ENCODE measurements around the gene DPF3. TPM values are rescaled to one million over a fixed set of nuclear protein-coding genes. Genes with fewer than 3 reads are reported as not detected.

DPF3 gene
- total RNA-seq, 6 experiments from 2014 or later = 4.1 to 6.6 (median 5.4) TPM

GRCh38 chr14:72774894-72775620, 118.8 kb downstream of the DPF3 start:
- no peak for TF ChIP-seq CTCF (IDR thresholded peaks at IDR 0.05)
- Mint-ChIP-seq H3K36me3 (ENCODE audit: low read depth) (peaks cover 19% of the 10 kb centered on the region), H3K27ac (no peak overlapping the region), H3K4me3 (no peak overlapping the region), H3K4me1 (ENCODE audit: low read depth) (peaks cover 22% of the 10 kb centered on the region), H3K9me3 (no peaks in the 10 kb centered on the region), H3K27me3 (ENCODE audit: insufficient read depth) (peaks cover under 1% of the 10 kb centered on the region)
- DNase-seq = no peak

GRCh38 chr14:72774141-72774540, 119.8 kb downstream of the DPF3 start:
- H3K27ac Mint-ChIP-seq = peak overlapping the region; percentile 17; the same call in 1 of the 2 replicates
- H3K4me1 Mint-ChIP-seq (ENCODE audit: low read depth) = peaks cover 17% of the 10 kb centered on the region
- H3K36me3 Mint-ChIP-seq (ENCODE audit: low read depth) = peaks cover 17% of the 10 kb centered on the region
- no peaks in the 10 kb centered on the region for H3K9me3 Mint-ChIP-seq
- TF ChIP-seq CTCF (IDR thresholded peaks at IDR 0.05) = no peak
- no peak for DNase-seq
- no peaks in the 10 kb centered on the region; the same call in 1 of the 2 replicates for H3K27me3 Mint-ChIP-seq (ENCODE audit: insufficient read depth)
- no peak overlapping the region for H3K4me3 Mint-ChIP-seq

- H3K27ac Mint-ChIP-seq = no peak overlapping the region
- no peak overlapping the region for H3K4me3 Mint-ChIP-seq
- TF ChIP-seq CTCF (IDR thresholded peaks at IDR 0.05) = no peak
- H3K9me3 Mint-ChIP-seq = peaks cover 20% of the 10 kb centered on the region
- peaks cover 17% of the 10 kb centered on the region for H3K4me1 Mint-ChIP-seq (ENCODE audit: low read depth)
- peaks cover 32% of the 10 kb centered on the region for H3K36me3 Mint-ChIP-seq (ENCODE audit: low read depth)
- no peaks in the 10 kb centered on the region for H3K27me3 Mint-ChIP-seq (ENCODE audit: insufficient read depth)
- no peak for DNase-seq
These were observed 122.3 kb downstream of the DPF3 start for GRCh38 chr14:72771561-72771960.

- Mint-ChIP-seq H3K36me3 (ENCODE audit: low read depth) (peaks cover 45% of the 10 kb centered on the region), H3K9me3 (peaks cover 22% of the 10 kb centered on the region), H3K4me3 (no peak overlapping the region), H3K27ac (no peak overlapping the region), H3K27me3 (ENCODE audit: insufficient read depth) (no peaks in the 10 kb centered on the region; the same call in 1 of the 2 replicates), H3K4me1 (ENCODE audit: low read depth) (no peaks in the 10 kb centered on the region)
- no peak for TF ChIP-seq CTCF (IDR thresholded peaks at IDR 0.05)
- no peak for DNase-seq
These were observed 127.6 kb downstream of the DPF3 start for GRCh38 chr14:72766296-72766695.

GRCh38 chr14:72763892-72764291, 130.0 kb downstream of the DPF3 start:
- TF ChIP-seq CTCF (IDR thresholded peaks at IDR 0.05) = no peak
- peaks cover 41% of the 10 kb centered on the region for H3K9me3 Mint-ChIP-seq
- H3K27me3 Mint-ChIP-seq (ENCODE audit: insufficient read depth) = no peaks in the 10 kb centered on the region; the same call in 1 of the 2 replicates
- no peak overlapping the region for H3K4me3 Mint-ChIP-seq
- no peaks in the 10 kb centered on the region for H3K4me1 Mint-ChIP-seq (ENCODE audit: low read depth)
- no peak for DNase-seq
- peaks cover 53% of the 10 kb centered on the region for H3K36me3 Mint-ChIP-seq (ENCODE audit: low read depth)
- H3K27ac Mint-ChIP-seq = no peak overlapping the region
